Stomach (tissue), 4 donors: Measurements from ENCODE around the gene TMEM131.

ENCODE experiments used
- CTCF ChIP-seq, 7 experiments: fragments of 450-650 bp in 4 of 7; fragments of 200-600 bp in 3 of 7; sonication (generic) in 3 of 7; IDR thresholded peaks; one replicate each; pipeline ENCODE4 v1.5.1; 2016 to 2019; ENCODE audit warnings: antibody characterized with exemption in 7 of 7, control low read depth in 2 of 7, mild to moderate bottlenecking in 1 of 7
- POLR2A ChIP-seq, 4 donors: fragments of 450-650 bp; IDR thresholded peaks; one replicate each; pipeline ENCODE4 v1.6.1; 2016; ENCODE audit warnings: antibody characterized with exemption in 4 of 4, control low read depth in 2 of 4, mild to moderate bottlenecking in 1 of 4, moderate library complexity in 1 of 4

- TF ChIP-seq POLR2A (IDR thresholded peaks at IDR 0.05) (no peak), CTCF (IDR thresholded peaks at IDR 0.05) (no peak)
These were observed 248.0 kb downstream of the TMEM131 start for GRCh38 chr2:97747716-97748115.
